ENCODE measurements around the gene CERS5. TPM values are rescaled to one million over a fixed set of nuclear protein-coding genes. Genes with fewer than 3 reads are reported as not detected.

The CERS5 gene
- total and polyA plus RNA-seq, 10 of the 15 experiments (the other 5 are each of a cell fraction or from before 2014, with no cell fraction given), result 6.8 to 50.1 (median 31.8) TPM

GRCh38 chr12:50083301-50083700, 83.9 kb downstream of the CERS5 start:
- Histone ChIP-seq H3K9me3 (replicated peaks; ENCODE audit: control insufficient read depth, insufficient read depth, low read length) (no peaks in the 10 kb centered on the region), H4K20me1 (ENCODE audit: control insufficient read depth, insufficient read depth) (0 out of 2 replicates have a peak, but pooled peaks cover 4% of the 10 kb centered on the region), H3K4me1 (ENCODE audit: control insufficient read depth, insufficient read depth, low read length) (no peaks in the 10 kb centered on the region), H3K27ac (ENCODE audit: control insufficient read depth, insufficient read depth) (no peak overlapping the region), H3K79me2 (ENCODE audit: control insufficient read depth, insufficient read depth, low read length) (peaks cover 9% of the 10 kb centered on the region), H3K9ac (ENCODE audit: control insufficient read depth, insufficient read depth, low read length) (no peak overlapping the region), H2AFZ (ENCODE audit: control insufficient read depth, low read depth, low read length) (peak overlapping the region; percentile 28; the same call in 1 of the 2 replicates), H3K4me2 (ENCODE audit: control insufficient read depth, insufficient read depth) (no peak overlapping the region), H3K4me3 (no peak overlapping the region), H3K27me3 (replicated peaks in 1 of 2; ENCODE audit: control insufficient read depth in 2 of 2, insufficient read depth in 2 of 2, low read length in 1 of 2) (no peaks in the 10 kb centered on the region; a peak in 1 of 4 replicates), H3K36me3 (ENCODE audit: control insufficient read depth in 2 of 2, insufficient read depth in 2 of 2, low read length in 1 of 2) (peaks cover 0 to 14% of the 10 kb centered on the region in 2 experiments; a peak in 2 of 4 replicates)
- FAIRE-seq (no peak), DNase-seq (ENCODE audit: low read depth, low spot score) (no peak), ATAC-seq (no peak)
- intact Hi-C loops (cut with micrococcal nuclease; ENCODE audit: unreplicated experiment), result no loop called here
- in situ Hi-C loops (cut with MboI), result loop anchor here (5.0 kb wide), 1 partner anchor 229 kb away; no protein-coding TSS in a partner anchor
- ChIA-PET CTCF (interaction anchor here (0.5 to 4.6 kb wide), 8 partner anchors 15 to 848 kb away, joined by 3 to 19 read pairs (median 13); partner anchors contain the start of genes CERS5 and COX14), POLR2A (interaction anchor here (0.7 to 2.0 kb wide), 4 partner anchors 13 to 95 kb away, joined by 3 to 7 read pairs (median 3); partner anchors contain the start of gene CERS5), SMC1A (ENCODE audit: uncharacterized antibody, unreplicated experiment) (interaction anchor here (0.6 to 1.0 kb wide), 2 partner anchors 12 to 13 kb away, joined by 3 read pairs; no protein-coding TSS in a partner anchor), RAD21 (ENCODE audit: unreplicated experiment) (interaction anchor here (0.6 to 3.5 kb wide), 2 partner anchors 13 to 28 kb away, joined by 3 to 66 read pairs; partner anchors contain the start of gene COX14)
- no TSS peak for BruUV-seq (replicated peaks)
- TF ChIP-seq ZNF207 (IDR thresholded peaks at IDR 0.05; ENCODE audit: borderline replicate concordance) (no peak), JUNB (IDR thresholded peaks at IDR 0.05) (no peak), RUNX3 (IDR thresholded peaks at IDR 0.05; ENCODE audit: low read length) (no peak), SUPT20H (IDR thresholded peaks at IDR 0.05; ENCODE audit: borderline replicate concordance, control insufficient read depth, low read depth, low read length) (no peak), BACH1 (IDR thresholded peaks at IDR 0.05; ENCODE audit: borderline replicate concordance) (no peak), EZH2 (IDR thresholded peaks at IDR 0.05; ENCODE audit: borderline replicate concordance, control insufficient read depth, low read depth, low read length) (no peak), TCF7 (IDR thresholded peaks at IDR 0.05; ENCODE audit: borderline replicate concordance) (no peak), ZNF622 (IDR thresholded peaks at IDR 0.05) (no peak), STAT1 (conservative IDR thresholded peaks at IDR 0.05) (no peak)
- 100% methylated on average over 1 of the region's 1 CpG for WGBS (ENCODE audit: insufficient coverage, insufficient replicate concordance, low lambda C conversion rate, missing lambda C conversion rate)
